Keratinocyte (primary cell): ENCODE measurements around the gene CES1. TPM values are rescaled to one million over a fixed set of nuclear protein-coding genes. Genes with fewer than 3 reads are reported as not detected.

Source experiments
- DNase-seq: peaks from one replicate; pipeline ENCODE4 v3.0.0-alpha.2; 2011; ENCODE audit warnings: low read depth, missing footprints, low spot score
- FAIRE-seq: peaks from 2 replicates; lab custom pipeline; 2011; peaks lifted over from hg19 to GRCh38; lab: Jason Lieb, UNC
- H2AFZ ChIP-seq: 2 replicates; pipeline ENCODE4 v1.6.0; 2012; ENCODE audit warnings: low read length, control low read depth, inconsistent platforms; ENCODE audit not compliant: control insufficient read depth
- H3K27ac ChIP-seq: 2 replicates; pipeline ENCODE4 v1.5.1; 2011; ENCODE audit warnings: low read length; ENCODE audit not compliant: control insufficient read depth, insufficient read depth
- H3K27me3 ChIP-seq: 3 replicates; pipeline ENCODE4 v1.6.0; 2011; ENCODE audit warnings: low read length; ENCODE audit not compliant: control insufficient read depth, insufficient read depth; ENCODE audit errors: extremely low read depth
- H3K36me3 ChIP-seq, 2 experiments: 2 replicates in 1 of 2; 3 replicates in 1 of 2; pipeline ENCODE4 v1.5.1; 2011; ENCODE audit warnings: low read length in 2 of 2, mild to moderate bottlenecking in 1 of 2; ENCODE audit not compliant: control insufficient read depth in 2 of 2, insufficient read depth in 2 of 2; ENCODE audit errors: extremely low read depth in 1 of 2
- H3K4me1 ChIP-seq: 3 replicates; pipeline ENCODE4 v1.5.1; 2011; ENCODE audit warnings: low read length; ENCODE audit not compliant: control insufficient read depth, insufficient read depth; ENCODE audit errors: extremely low read depth
- H3K4me2 ChIP-seq: 3 replicates; pipeline ENCODE4 v1.6.0; 2011; ENCODE audit warnings: low read depth, low read length; ENCODE audit not compliant: control insufficient read depth, insufficient read depth; ENCODE audit errors: extremely low read depth
- H3K4me3 ChIP-seq, 3 experiments: fragments of 200-600 bp in 1 of 3; sonication (generic) in 1 of 3; 2 replicates in 2 of 3; 3 replicates in 1 of 3; pipeline ENCODE4 v1.5.1; 2011 to 2016; ENCODE audit warnings: low read length in 3 of 3, mild to moderate bottlenecking in 3 of 3, control low read depth in 2 of 3, inconsistent platforms in 1 of 3, low read depth in 1 of 3, mixed read lengths in 1 of 3, mixed run types in 1 of 3, moderate library complexity in 1 of 3; ENCODE audit not compliant: control insufficient read depth in 2 of 3, insufficient read depth in 2 of 3; ENCODE audit errors: extremely low read depth in 1 of 3
- H3K79me2 ChIP-seq: 2 replicates; pipeline ENCODE4 v1.6.0; 2012; ENCODE audit warnings: low read length; ENCODE audit not compliant: control insufficient read depth, insufficient read depth
- H3K9ac ChIP-seq: 3 replicates; pipeline ENCODE4 v1.6.0; 2011; ENCODE audit warnings: low read length; ENCODE audit not compliant: control insufficient read depth, insufficient read depth; ENCODE audit errors: extremely low read depth
- H3K9me1 ChIP-seq: 3 replicates; pipeline ENCODE4 v1.6.0; 2011; ENCODE audit warnings: low read length; ENCODE audit not compliant: control insufficient read depth, insufficient read depth; ENCODE audit errors: extremely low read depth
- H3K9me3 ChIP-seq: 2 replicates; pipeline ENCODE4 v1.5.1; 2012; ENCODE audit warnings: low read depth, low read length; ENCODE audit not compliant: control insufficient read depth
- H4K20me1 ChIP-seq: 3 replicates; pipeline ENCODE4 v1.6.0; 2011; ENCODE audit warnings: low read length; ENCODE audit not compliant: control insufficient read depth, insufficient read depth; ENCODE audit errors: extremely low read depth
- CTCF ChIP-seq, 3 experiments: IDR thresholded peaks in 1 of 3; conservative IDR thresholded peaks in 1 of 3; optimal IDR thresholded peaks in 1 of 3; 2 replicates in 2 of 3; 3 replicates in 1 of 3; pipeline versions ENCODE3 to v1.5.1; 2011; ENCODE audit warnings: low read length in 3 of 3, mild to moderate bottlenecking in 3 of 3, moderate library complexity in 2 of 3, control low read depth in 1 of 3, inconsistent platforms in 1 of 3; ENCODE audit not compliant: insufficient read depth in 2 of 3; ENCODE audit errors: extremely low read depth in 1 of 3
- EZH2 ChIP-seq: IDR thresholded peaks from one replicate; pipeline ENCODE4 v1.6.1; 2012; ENCODE audit warnings: inconsistent platforms, mild to moderate bottlenecking, low read length, moderate library complexity
- dilution Hi-C: fragments of 300-500 bp; cut with MboI; formaldehyde crosslinking; loops from one replicate; pipeline ENCODE4 v1.7.0; 2020; ENCODE audit warnings: low sequenced_read_pairs; ENCODE audit not compliant: extremely low pct_ligation_motif_present
- polyA plus RNA-seq, 5 experiments: library from polyadenylated mRNA; depleted of rRNA in 3 of 5; stranded (reverse) in 3 of 5; stranded (forward) in 1 of 5; unstranded in 1 of 5; fragments of >200 nt; gene quantifications; 1 replicate in 1 of 5; 2 replicates in 3 of 5; 3 replicates in 1 of 5; pipeline versions ENCODE4 v1.2.1 to v1.2.3, GENCODE V29; 2011 to 2012; ENCODE audit warnings: missing spikeins in 2 of 5, low read depth in 1 of 5, low replicate concordance in 1 of 5

The CES1 gene
- polyA plus RNA-seq, 1 donor (not counting 4 experiments of a cell fraction or from before 2014, with no cell fraction given): 0.10 TPM

DNA sequence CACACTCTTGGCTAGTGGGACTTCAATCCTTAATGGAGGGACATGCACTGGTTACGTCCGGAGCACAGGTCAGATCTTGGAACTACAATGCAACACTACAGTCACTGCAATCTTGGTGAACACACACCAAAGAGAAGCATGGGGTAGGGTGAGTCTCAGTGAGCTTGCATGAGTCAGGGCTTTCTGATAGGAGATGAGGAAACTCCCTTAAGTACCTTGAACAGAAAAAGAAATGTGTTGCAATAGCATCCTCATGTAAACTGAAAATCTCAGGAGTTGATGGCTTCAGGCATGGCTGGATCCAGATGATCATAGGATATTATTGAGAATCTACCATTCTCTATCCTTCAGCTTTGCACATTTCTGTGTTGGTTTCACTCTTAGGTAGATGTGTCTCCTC is 54.1 kb downstream of the CES1 start:
- Histone ChIP-seq H3K9me1 (no peaks in the 10 kb centered on the region), H3K4me1 (peaks cover 10% of the 10 kb centered on the region), H3K4me2 (no peak overlapping the region), H3K9me3 (no peaks in the 10 kb centered on the region), H3K79me2 (no peaks in the 10 kb centered on the region), H3K27ac (no peak overlapping the region), H3K27me3 (no peaks in the 10 kb centered on the region), H3K36me3 (no peaks in the 10 kb centered on the region), H3K9ac (no peak overlapping the region), H4K20me1 (no peaks in the 10 kb centered on the region), H2AFZ (no peak overlapping the region), H3K4me3 (no peak overlapping the region)
- no peak for TF ChIP-seq EZH2
- no peak for TF ChIP-seq CTCF (optimal IDR thresholded peaks at IDR 0.05 in 1 of 3, IDR thresholded peaks at IDR 0.05 in 1 of 3, conservative IDR thresholded peaks at IDR 0.05 in 1 of 3; ENCODE audit: extremely low read depth in 1 of 3, insufficient read depth in 2 of 3, low read length in 3 of 3)
- dilution Hi-C loops: no loop called here
- no peak for FAIRE-seq
- no peak for DNase-seq

GRCh38 chr16:55775857-55776256 is 57.0 kb downstream of the CES1 start:
- no peaks in the 10 kb centered on the region for H4K20me1 ChIP-seq
- dilution Hi-C loops: no loop called here
- no peaks in the 10 kb centered on the region for H3K9me1 ChIP-seq
- H3K9ac ChIP-seq: no peak overlapping the region
- H3K27me3 ChIP-seq: no peaks in the 10 kb centered on the region
- H3K4me1 ChIP-seq: peaks cover 12% of the 10 kb centered on the region
- no peak overlapping the region for H3K4me3 ChIP-seq
- H3K36me3 ChIP-seq: no peaks in the 10 kb centered on the region
- no peaks in the 10 kb centered on the region for H3K9me3 ChIP-seq
- no peak overlapping the region for H2AFZ ChIP-seq
- FAIRE-seq: no peak
- no peaks in the 10 kb centered on the region for H3K79me2 ChIP-seq
- TF ChIP-seq EZH2 (no peak), CTCF (optimal IDR thresholded peaks at IDR 0.05 in 1 of 3, IDR thresholded peaks at IDR 0.05 in 1 of 3, conservative IDR thresholded peaks at IDR 0.05 in 1 of 3; ENCODE audit: extremely low read depth in 1 of 3, insufficient read depth in 2 of 3, low read length in 3 of 3) (no peak)
- H3K4me2 ChIP-seq: no peak overlapping the region
- H3K27ac ChIP-seq: no peak overlapping the region
- DNase-seq: no peak
